PFSK-1 (cell line): ENCODE results near the gene DNAH10.

Source experiments
- FOXP2 ChIP-seq: optimal IDR thresholded peaks from 2 replicates; pipeline ENCODE3; 2011; ENCODE audit warnings: borderline replicate concordance, control low read depth, inconsistent platforms; ENCODE audit not compliant: insufficient read depth; ENCODE audit errors: extremely low read length, extremely low read depth
- POLR2AphosphoS5 ChIP-seq: IDR thresholded peaks from 2 replicates; pipeline ENCODE4 v1.6.1; 2012; ENCODE audit warnings: low read depth, mild to moderate bottlenecking, control low read depth, low read length, moderate library complexity
- REST ChIP-seq, 2 experiments: IDR thresholded peaks; 2 replicates each; pipeline versions ENCODE4 v1.6.1 to v1.8.0; 2011 to 2012; ENCODE audit warnings: low read depth in 2 of 2, low read length in 2 of 2, control low read depth in 1 of 2, inconsistent platforms in 1 of 2, mild to moderate bottlenecking in 1 of 2, moderate library complexity in 1 of 2; ENCODE audit not compliant: insufficient read depth in 1 of 2
- SIN3A ChIP-seq: IDR thresholded peaks from 2 replicates; pipeline ENCODE4 v1.6.1; 2012; ENCODE audit warnings: mild to moderate bottlenecking, low read length, moderate library complexity, borderline replicate concordance; ENCODE audit not compliant: insufficient read depth
- TAF1 ChIP-seq: IDR thresholded peaks from 2 replicates; pipeline ENCODE4 v1.6.1; 2012; ENCODE audit warnings: low read length, control low read depth, borderline replicate concordance; ENCODE audit not compliant: insufficient read depth

DNAH10 gene

GRCh38 chr12:123982269-123982668 lies 220.2 kb downstream of the DNAH10 start:
- no peak for TF ChIP-seq TAF1
- no peak for TF ChIP-seq POLR2AphosphoS5
- TF ChIP-seq SIN3A = no peak
- TF ChIP-seq FOXP2 = no peak

- TF ChIP-seq SIN3A (no peak), TAF1 (no peak), REST (IDR thresholded peaks at IDR 0.05; ENCODE audit: insufficient read depth in 1 of 2, low read depth in 2 of 2, low read length in 2 of 2) (no peak), POLR2AphosphoS5 (no peak), FOXP2 (no peak)
These were observed 221.9 kb downstream of the DNAH10 start for GRCh38 chr12:123983822-123984485.

GRCh38 chr12:123984903-123985302 lies 222.8 kb downstream of the DNAH10 start:
- no peak for TF ChIP-seq REST (IDR thresholded peaks at IDR 0.05; ENCODE audit: insufficient read depth in 1 of 2, low read depth in 2 of 2, low read length in 2 of 2)
- TF ChIP-seq FOXP2 = no peak
- no peak for TF ChIP-seq TAF1
- no peak for TF ChIP-seq POLR2AphosphoS5
- no peak for TF ChIP-seq SIN3A
